HG02642 (cell line): Measurements from ENCODE around the gene MED16.
"Not testable (repeated sequence)": the region's sequence is repeated elsewhere in the genome, so short reads cannot be mapped to it uniquely, and the experiment has no call there.

Experiments
- ATAC-seq: cut with Tn5 transposase; IDR thresholded peaks from one replicate; pipeline ENCODE4 v1.9.1; 2021; ENCODE audit warnings: mild to moderate bottlenecking; ENCODE audit not compliant: unreplicated experiment, poor library complexity

The MED16 gene

GRCh38 chr19:892243-892893, 619 bp downstream of the MED16 start:
- no peak for ATAC-seq

- not testable (repeated sequence) for ATAC-seq
Observed at GRCh38 chr19:891421-892200, 1.4 kb downstream of the MED16 start.

- ATAC-seq: no peak
Observed at GRCh38 chr19:890831-891230, 2.2 kb downstream of the MED16 start.

GRCh38 chr19:889662-890295, 3.2 kb downstream of the MED16 start:
- no peak for ATAC-seq

GRCh38 chr19:888581-889385, 4.2 kb downstream of the MED16 start:
- ATAC-seq: no peak

GRCh38 chr19:887599-887998, 5.4 kb downstream of the MED16 start:
- no peak for ATAC-seq

GRCh38 chr19:887072-887471, 5.9 kb downstream of the MED16 start:
- no peak for ATAC-seq

- no peak for ATAC-seq
Observed at GRCh38 chr19:885536-886224, 7.3 kb downstream of the MED16 start.

GRCh38 chr19:884420-885211, 8.4 kb downstream of the MED16 start:
- ATAC-seq: no peak

- no peak for ATAC-seq
Observed at GRCh38 chr19:883661-884211, 9.3 kb downstream of the MED16 start.

- no peak for ATAC-seq
Observed at GRCh38 chr19:882871-883497, 10.0 kb downstream of the MED16 start.

GRCh38 chr19:881385-882071, 11.5 kb downstream of the MED16 start:
- ATAC-seq: no peak

- ATAC-seq: no peak
Observed at GRCh38 chr19:879711-880438, 13.1 kb downstream of the MED16 start.

- not testable (repeated sequence) for ATAC-seq
Observed at GRCh38 chr19:878751-879561, 14.0 kb downstream of the MED16 start.

- ATAC-seq: not testable (repeated sequence)
Observed at GRCh38 chr19:877992-878660, 14.9 kb downstream of the MED16 start.

- no peak for ATAC-seq
Observed at GRCh38 chr19:876780-877314, 16.1 kb downstream of the MED16 start.
